AG08395 (cell line): ENCODE measurements around the gene RHEBL1.

Experiments used
- DNase-seq: peaks from one replicate; pipeline ENCODE4 v3.0.0; 2012; ENCODE audit warnings: mixed read lengths, low spot score

Gene RHEBL1

GRCh38 chr12:49037111-49037946 lies 32.5 kb downstream of the RHEBL1 start:
- no peak for DNase-seq

GRCh38 chr12:49036029-49036428 lies 33.8 kb downstream of the RHEBL1 start:
- DNase-seq, result no peak

GRCh38 chr12:49034286-49034622 lies 35.5 kb downstream of the RHEBL1 start:
- DNase-seq, result no peak

GRCh38 chr12:49033611-49034285 lies 36.0 kb downstream of the RHEBL1 start:
- DNase-seq, result no peak

DNA sequence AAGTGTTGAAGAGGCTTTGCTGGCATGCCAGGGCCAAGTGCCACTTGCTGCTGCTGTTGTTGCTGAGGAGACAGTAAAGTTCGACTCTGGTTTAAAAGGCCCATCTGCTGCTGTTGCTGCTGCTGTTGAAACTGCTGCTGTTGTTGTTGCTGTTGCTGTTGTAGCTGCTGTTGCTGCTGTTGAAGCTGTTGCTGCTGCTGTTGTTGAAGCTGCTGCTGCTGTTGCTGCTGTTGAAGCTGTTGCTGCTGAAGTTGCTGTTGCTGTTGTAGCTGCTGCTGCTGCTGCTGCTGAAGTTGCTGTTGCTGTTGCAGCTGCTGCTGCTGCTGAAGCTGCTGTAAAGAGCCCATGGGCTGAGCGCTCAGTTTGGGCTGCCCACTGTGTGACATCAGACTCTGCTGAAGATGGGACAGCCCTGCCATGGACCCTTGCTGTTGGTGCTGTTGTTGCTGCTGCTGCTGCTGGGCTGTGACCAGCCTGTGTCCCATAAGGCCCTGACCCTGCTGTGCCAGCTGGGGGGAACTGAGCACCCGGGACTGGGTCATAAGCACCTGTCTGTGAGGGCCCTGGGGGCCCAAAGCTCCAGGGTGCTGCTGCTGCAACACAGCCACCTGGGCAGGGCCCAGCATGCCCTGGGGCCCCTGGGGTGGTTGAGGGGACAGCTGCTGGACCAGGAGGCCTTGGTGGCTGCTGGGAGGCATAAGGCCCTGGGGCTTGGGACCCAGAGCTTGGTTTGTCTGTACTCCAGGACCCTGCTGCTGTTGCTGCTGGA lies 36.9 kb downstream of the RHEBL1 start:
- no peak for DNase-seq

DNA sequence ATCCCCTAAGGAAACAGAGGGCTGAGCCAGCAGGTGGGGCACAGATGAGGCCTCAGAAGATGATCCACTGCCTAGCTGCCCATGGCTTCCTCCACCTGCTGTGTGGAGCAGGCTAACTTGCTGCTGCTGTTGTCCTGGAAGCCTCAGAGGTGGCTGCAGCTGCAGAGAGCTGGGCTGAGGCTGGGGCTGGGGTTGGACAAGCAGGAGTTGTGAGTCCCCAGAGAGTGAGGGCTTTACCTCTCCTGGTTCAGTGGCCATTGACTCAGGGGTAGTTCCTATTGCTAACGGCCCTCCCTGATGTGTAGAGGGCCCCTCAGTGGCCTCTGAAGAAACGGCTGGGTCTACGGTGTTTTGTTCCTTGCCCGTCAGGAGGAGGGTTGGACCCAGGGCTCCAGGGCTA lies 37.5 kb downstream of the RHEBL1 start:
- no peak for DNase-seq

- no peak for DNase-seq
These were observed 38.1 kb downstream of the RHEBL1 start for GRCh38 chr12:49031573-49032161.

GRCh38 chr12:49030714-49031572 lies 38.8 kb downstream of the RHEBL1 start:
- DNase-seq, result no peak

DNA sequence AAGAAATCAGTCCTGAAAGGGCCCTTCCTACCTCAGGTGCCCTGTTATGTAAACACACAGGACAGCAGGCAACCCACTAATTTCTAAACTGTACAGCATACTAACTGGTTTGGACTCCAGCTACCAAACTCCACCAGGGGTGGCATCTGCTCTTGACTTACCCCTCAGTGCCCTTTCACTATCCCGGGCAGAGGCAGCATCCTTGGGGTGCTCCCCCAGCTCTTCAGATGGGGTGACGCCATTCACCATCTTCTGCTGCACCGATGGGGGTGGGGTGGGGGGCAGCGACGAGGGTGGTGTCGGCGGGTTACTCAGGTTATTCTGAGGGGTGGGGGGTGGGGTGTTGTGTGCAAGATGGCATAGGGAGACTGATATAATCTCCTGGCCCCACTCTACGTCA lies 39.7 kb downstream of the RHEBL1 start:
- DNase-seq, result no peak

GRCh38 chr12:49028666-49029275 lies 41.0 kb downstream of the RHEBL1 start:
- no peak for DNase-seq

DNA sequence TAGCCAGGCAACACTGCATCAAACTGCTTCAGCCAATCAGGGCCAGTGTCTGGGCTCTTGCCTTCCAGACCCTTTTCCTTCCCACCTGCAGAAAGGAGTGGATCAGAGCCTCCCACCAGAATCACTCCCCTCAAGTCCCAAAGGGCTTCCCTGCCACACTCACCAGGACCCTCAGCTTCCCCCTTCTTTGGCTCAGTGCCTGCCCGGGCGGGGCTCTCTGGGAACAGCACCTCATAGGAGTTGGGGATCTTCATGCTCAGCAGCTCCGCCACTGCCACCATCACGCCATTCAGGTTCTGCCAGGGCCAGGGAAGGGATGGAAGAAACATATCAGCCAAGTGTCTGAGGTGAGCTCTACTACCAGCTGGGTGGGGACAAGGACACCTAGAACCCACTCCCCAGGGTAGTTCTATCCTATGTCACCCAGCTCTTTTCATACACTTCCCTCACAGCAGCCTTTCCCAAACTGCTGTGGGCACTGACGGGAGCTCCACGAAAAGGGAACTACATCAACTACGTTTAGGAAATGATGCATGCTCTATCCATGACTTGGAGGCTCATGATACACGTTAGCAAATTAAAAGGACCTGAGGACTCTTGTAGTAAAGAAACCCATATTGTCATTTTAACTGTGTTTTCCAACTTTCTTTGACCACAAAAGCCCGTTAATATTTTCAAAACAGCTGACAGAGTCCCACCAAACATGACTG lies 41.8 kb downstream of the RHEBL1 start:
- DNase-seq, result no peak

- no peak for DNase-seq
These were observed 42.9 kb downstream of the RHEBL1 start for GRCh38 chr12:49026678-49027480.

DNA sequence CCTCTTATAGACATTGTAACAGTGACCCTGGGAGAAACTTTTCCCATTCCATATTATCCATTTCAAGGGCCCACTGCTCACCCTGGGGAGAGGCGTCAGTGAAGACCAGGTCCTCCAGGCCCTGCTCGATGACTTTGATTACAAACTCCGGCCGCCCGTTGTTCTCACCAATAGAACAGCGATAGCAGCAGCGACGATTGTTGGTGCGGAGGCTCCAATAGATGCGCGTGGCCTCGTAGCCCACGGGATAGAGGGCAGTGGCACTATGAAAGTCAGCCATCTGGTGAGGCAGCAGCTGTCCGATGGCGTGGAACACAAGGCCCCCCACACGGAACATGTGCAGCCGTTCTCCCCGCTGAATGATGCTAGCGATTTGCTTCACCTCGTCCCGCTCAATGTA lies 43.7 kb downstream of the RHEBL1 start:
- DNase-seq, result no peak

- DNase-seq, result no peak
These were observed 44.3 kb downstream of the RHEBL1 start for GRCh38 chr12:49025463-49025862.

- no peak for DNase-seq
These were observed 45.2 kb downstream of the RHEBL1 start for GRCh38 chr12:49024543-49024942.

DNA sequence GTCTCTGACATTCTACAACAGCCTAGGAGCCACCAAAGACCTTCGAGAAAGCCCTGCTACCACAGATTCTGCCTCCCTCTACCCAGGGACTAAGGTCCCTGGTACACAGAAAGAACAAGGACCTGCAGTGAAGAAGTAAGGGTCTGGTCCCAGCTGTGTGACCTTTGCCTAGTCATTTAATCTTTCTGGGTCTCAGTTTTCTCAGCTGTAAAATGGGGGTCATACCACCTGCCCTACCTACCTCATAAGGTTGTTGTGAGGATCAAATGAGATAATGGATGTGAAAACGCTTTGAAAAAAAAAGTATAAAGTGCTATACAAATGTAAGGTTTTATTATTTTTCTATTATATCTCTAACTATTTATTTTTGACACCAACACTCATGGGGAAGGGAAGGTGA lies 46.0 kb downstream of the RHEBL1 start:
- DNase-seq, result no peak

- DNase-seq, result no peak
These were observed 47.1 kb downstream of the RHEBL1 start for GRCh38 chr12:49022558-49023178.

GRCh38 chr12:49021292-49021915 lies 48.4 kb downstream of the RHEBL1 start:
- no peak for DNase-seq

GRCh38 chr12:49020441-49020840 lies 49.3 kb downstream of the RHEBL1 start:
- DNase-seq, result no peak
